HL-60 (cell line): Measurements from ENCODE around the gene NEURL2.

Experiments used
- POLR2AphosphoS5 ChIP-seq: IDR thresholded peaks from 2 replicates; pipeline ENCODE4 v1.6.1; 2012; ENCODE audit warnings: low read depth
- TF ChIP-seq, protein P1 (sequence below): IDR thresholded peaks from one replicate; pipeline ENCODE4 v1.5.1; 2011; ENCODE audit warnings: low read length, control low read depth, inconsistent platforms; ENCODE audit not compliant: insufficient read depth

DNA sequence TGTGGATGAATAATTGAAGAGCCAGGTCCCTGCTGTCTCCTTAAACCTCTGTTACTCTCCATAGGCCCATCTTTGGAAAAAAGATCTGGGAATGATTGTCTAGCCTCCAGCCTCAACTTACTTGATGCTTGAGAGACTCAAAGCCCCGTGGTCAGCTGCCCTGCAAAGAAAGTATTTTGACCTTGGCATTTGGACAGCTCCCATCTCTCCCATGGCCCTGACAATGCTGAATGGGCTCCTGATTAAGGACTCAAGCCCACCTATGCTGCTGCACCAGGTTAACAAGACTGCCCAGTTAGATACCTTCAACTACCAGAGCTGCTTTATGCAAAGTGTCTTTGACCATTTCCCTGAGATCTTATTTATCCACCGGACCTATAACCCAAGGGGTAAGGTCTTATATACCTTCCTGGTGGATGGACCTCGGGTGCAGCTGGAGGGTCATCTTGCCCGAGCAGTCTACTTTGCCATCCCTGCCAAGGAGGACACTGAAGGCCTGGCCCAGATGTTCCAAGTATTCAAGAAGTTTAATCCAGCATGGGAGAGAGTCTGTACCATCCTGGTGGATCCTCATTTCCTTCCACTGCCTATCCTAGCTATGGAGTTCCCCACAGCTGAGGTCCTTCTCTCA is 8.4 kb downstream of the NEURL2 start:
- TF ChIP-seq, protein P1, sequence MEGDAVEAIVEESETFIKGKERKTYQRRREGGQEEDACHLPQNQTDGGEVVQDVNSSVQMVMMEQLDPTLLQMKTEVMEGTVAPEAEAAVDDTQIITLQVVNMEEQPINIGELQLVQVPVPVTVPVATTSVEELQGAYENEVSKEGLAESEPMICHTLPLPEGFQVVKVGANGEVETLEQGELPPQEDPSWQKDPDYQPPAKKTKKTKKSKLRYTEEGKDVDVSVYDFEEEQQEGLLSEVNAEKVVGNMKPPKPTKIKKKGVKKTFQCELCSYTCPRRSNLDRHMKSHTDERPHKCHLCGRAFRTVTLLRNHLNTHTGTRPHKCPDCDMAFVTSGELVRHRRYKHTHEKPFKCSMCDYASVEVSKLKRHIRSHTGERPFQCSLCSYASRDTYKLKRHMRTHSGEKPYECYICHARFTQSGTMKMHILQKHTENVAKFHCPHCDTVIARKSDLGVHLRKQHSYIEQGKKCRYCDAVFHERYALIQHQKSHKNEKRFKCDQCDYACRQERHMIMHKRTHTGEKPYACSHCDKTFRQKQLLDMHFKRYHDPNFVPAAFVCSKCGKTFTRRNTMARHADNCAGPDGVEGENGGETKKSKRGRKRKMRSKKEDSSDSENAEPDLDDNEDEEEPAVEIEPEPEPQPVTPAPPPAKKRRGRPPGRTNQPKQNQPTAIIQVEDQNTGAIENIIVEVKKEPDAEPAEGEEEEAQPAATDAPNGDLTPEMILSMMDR: no peak
- TF ChIP-seq POLR2AphosphoS5: no peak
